Neutrophil (primary cell): ENCODE measurements around the gene PRKCH.

Source experiments
- H3K27ac ChIP-seq: fragments of 200-600 bp; sonication (generic); 2 replicates; pipeline ENCODE4 v1.5.1; 2016; ENCODE audit warnings: mild to moderate bottlenecking, moderate library complexity
- H3K27me3 ChIP-seq: fragments of 200-600 bp; sonication (generic); 2 replicates; pipeline ENCODE4 v1.6.0; 2016; ENCODE audit warnings: mild to moderate bottlenecking
- H3K36me3 ChIP-seq: fragments of 200-600 bp; sonication (generic); 2 replicates; pipeline ENCODE4 v1.5.1; 2017
- H3K4me1 ChIP-seq, 2 experiments: fragments of 200-600 bp in 1 of 2; sonication (generic) in 1 of 2; 1 replicate in 1 of 2; 2 replicates in 1 of 2; pipeline versions ENCODE4 v1.5.1 to v1.6.1; 2013 to 2016; ENCODE audit warnings: low read depth in 1 of 2, low read length in 1 of 2, mild to moderate bottlenecking in 1 of 2, moderate library complexity in 1 of 2; ENCODE audit not compliant: control insufficient read depth in 1 of 2, insufficient read depth in 1 of 2
- H3K4me3 ChIP-seq, 2 experiments: fragments of 200-600 bp in 1 of 2; sonication (generic) in 1 of 2; 1 replicate in 1 of 2; 2 replicates in 1 of 2; pipeline ENCODE4 v1.5.1; 2013 to 2016; ENCODE audit warnings: low read depth in 1 of 2, low read length in 1 of 2, mild to moderate bottlenecking in 1 of 2, moderate library complexity in 1 of 2
- H3K9me3 ChIP-seq: fragments of 200-600 bp; sonication (generic); 2 replicates; pipeline ENCODE4 v1.5.1; 2016
- TF ChIP-seq, protein P1 (sequence below): fragments of 200-600 bp; sonication (generic); IDR thresholded peaks from 2 replicates; pipeline ENCODE4 v1.5.1; 2016; ENCODE audit warnings: antibody characterized with exemption

Gene PRKCH

DNA sequence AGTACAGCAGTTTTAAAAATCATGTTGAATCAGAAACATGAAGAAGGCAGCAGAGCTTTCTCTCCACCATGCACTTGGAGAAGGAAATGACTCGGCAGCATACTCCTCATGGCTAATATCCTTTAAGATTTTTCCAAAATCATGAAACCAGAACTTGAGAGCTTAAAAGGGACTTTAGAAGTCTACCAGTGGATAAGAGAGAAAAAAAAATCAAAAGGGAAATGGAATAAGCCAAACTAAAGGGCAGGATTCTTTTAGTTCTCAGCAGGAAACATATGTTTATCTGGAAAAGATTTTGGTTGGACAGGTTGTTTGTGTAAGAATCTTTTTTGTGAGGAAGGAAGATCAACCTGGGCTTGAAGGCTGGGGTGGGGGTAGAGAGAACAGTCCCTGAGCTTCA, 111.8 kb downstream of the PRKCH start:
- H3K4me1 ChIP-seq: no peaks in the 10 kb centered on the region
- TF ChIP-seq, protein P1, sequence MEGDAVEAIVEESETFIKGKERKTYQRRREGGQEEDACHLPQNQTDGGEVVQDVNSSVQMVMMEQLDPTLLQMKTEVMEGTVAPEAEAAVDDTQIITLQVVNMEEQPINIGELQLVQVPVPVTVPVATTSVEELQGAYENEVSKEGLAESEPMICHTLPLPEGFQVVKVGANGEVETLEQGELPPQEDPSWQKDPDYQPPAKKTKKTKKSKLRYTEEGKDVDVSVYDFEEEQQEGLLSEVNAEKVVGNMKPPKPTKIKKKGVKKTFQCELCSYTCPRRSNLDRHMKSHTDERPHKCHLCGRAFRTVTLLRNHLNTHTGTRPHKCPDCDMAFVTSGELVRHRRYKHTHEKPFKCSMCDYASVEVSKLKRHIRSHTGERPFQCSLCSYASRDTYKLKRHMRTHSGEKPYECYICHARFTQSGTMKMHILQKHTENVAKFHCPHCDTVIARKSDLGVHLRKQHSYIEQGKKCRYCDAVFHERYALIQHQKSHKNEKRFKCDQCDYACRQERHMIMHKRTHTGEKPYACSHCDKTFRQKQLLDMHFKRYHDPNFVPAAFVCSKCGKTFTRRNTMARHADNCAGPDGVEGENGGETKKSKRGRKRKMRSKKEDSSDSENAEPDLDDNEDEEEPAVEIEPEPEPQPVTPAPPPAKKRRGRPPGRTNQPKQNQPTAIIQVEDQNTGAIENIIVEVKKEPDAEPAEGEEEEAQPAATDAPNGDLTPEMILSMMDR: no peak
- H3K27ac ChIP-seq: no peak overlapping the region

DNA sequence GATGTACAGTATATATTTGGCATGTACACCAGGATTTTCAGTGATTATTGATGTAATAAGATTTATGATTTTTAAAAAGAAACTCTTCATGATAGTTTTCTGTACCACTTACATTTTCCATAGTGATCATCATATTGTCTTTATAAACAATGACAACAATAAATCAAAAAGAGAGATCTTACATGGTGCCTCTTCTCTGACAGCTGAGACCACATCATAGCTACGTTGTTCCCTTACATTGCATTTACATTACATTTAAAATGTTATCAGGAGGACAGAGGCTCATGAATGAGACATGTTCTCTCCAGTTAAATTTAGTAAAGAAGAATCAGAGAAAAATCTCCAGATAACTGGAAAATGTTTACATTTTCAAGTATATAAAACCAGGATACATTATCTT, 112.4 kb downstream of the PRKCH start:
- H3K9me3 ChIP-seq: no peaks in the 10 kb centered on the region
- H3K27ac ChIP-seq: no peak overlapping the region
- H3K27me3 ChIP-seq: no peaks in the 10 kb centered on the region
- H3K4me1 ChIP-seq: peaks cover 0 to 2% of the 10 kb centered on the region in 2 experiments
- H3K4me3 ChIP-seq: no peak overlapping the region
- H3K36me3 ChIP-seq: no peaks in the 10 kb centered on the region
- TF ChIP-seq, protein P1: no peak

More for the DNA sequence above, 111.8 kb downstream of the PRKCH start:
- Histone ChIP-seq H3K27me3 (no peaks in the 10 kb centered on the region), H3K4me3 (no peak overlapping the region), H3K9me3 (no peaks in the 10 kb centered on the region), H3K36me3 (no peaks in the 10 kb centered on the region)

DNA sequence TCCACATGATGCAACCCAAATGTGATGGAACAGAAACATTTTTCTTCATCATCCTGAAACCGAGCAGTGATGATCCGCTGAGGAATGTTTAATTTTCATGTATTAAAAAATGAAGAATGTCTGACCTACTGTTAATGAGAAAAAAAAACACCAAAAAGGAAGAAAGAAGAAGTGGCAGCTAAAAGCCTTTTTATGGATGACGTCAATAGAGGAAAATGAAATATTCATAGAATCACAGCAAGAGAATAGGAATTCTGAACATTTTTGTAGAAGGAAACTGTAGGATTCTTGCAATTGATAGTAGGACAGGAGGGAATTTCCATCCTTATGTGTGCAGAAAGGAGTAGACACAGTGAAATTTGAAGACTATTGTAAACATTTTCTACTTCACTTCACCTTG, 112.9 kb downstream of the PRKCH start:
- Histone ChIP-seq H3K27me3 (no peaks in the 10 kb centered on the region), H3K4me1 (peaks cover 3 to 6% of the 10 kb centered on the region in 2 experiments), H3K4me3 (no peak overlapping the region), H3K36me3 (no peaks in the 10 kb centered on the region), H3K27ac (no peak overlapping the region), H3K9me3 (no peaks in the 10 kb centered on the region)
- TF ChIP-seq, protein P1: no peak

DNA sequence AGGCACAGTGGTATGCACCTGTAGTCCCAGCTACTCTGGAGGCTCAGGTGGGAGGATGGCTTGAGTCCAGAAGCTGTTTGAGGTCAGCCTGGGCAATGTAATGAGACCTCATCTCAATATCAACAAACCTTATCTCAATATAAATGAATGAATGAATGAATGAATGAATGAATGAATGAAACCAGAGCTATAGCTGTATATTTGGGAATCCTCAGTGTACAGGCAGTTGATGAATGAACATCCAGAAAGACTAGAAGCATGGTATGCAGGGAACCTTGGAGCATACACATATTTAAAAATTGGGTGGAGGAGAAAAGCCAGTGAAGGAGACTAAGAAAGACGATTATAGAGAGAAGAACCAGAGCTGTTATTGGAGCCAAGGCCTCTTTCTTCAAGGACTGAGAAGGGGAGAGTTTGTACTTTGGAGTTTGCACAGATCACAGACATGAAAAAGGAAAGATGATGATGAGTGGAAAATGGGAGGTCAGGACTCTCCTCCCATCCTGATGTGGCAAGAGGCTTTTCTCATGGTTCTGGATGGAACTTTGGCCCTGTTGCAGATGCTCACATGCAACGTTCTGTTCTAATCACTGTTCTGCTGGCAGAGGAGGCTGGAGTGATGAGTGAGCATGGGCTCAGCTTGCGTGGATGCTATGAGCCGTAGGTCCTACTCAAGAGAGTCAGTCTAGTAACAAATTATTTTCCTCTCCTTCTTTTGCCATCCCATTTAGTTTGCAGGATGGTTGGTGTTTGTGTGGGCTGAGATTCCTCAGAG, 114.4 kb downstream of the PRKCH start:
- Histone ChIP-seq H3K4me3 (no peak overlapping the region), H3K4me1 (peaks cover 6 to 15% of the 10 kb centered on the region in 2 experiments), H3K27ac (no peak overlapping the region), H3K9me3 (no peaks in the 10 kb centered on the region), H3K27me3 (no peaks in the 10 kb centered on the region), H3K36me3 (no peaks in the 10 kb centered on the region)
- TF ChIP-seq, protein P1: no peak

DNA sequence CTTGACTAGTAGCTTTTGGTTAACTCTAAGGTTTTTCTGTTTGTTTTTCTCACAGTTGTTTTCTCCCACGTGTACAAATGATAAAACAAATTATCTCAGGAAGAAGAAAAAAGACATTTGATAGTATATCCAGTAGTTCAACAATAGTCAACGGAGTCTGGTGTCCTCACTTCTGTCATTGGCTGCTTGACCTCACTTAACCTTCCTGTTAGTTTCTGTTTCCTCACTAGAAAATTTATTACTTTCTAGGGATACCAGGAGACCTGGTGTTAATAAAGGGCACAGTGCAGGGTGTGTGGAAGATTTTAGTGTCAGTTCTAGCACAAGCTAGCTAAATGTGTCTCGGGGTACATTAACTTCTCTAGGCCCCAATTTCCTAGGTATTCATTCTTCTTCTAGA, 116.0 kb downstream of the PRKCH start:
- TF ChIP-seq, protein P1: no peak
- Histone ChIP-seq H3K36me3 (no peaks in the 10 kb centered on the region), H3K27me3 (no peaks in the 10 kb centered on the region), H3K4me3 (no peak overlapping the region), H3K9me3 (no peaks in the 10 kb centered on the region), H3K27ac (no peak overlapping the region), H3K4me1 (peaks cover 6 to 15% of the 10 kb centered on the region in 2 experiments)
